WERI-Rb-1 (cell line): ENCODE data around the gene MUC5B.
A peak's percentile ranks its signal among the peaks of the same experiment; 100 is the strongest.

Source experiments
- DNase-seq: peaks from one replicate; pipeline ENCODE4 v3.0.0-alpha.2; 2020
- H3K27ac ChIP-seq: fragments of 250-450 bp; sonication (Bioruptor Pico); 2 replicates; pipeline ENCODE4 v1.5.1; 2020; ENCODE audit warnings: mild to moderate bottlenecking, moderate library complexity
- H3K27me3 ChIP-seq: fragments of 250-450 bp; sonication (Bioruptor Pico); 2 replicates; pipeline ENCODE4 v1.5.1; 2021; ENCODE audit warnings: mild to moderate bottlenecking, low read depth, moderate library complexity; ENCODE audit not compliant: insufficient read depth, severe bottlenecking
- H3K36me3 ChIP-seq: fragments of 250-450 bp; sonication (Bioruptor Pico); 2 replicates; pipeline ENCODE4 v1.5.1; 2020; ENCODE audit warnings: mild to moderate bottlenecking, moderate library complexity
- H3K4me3 ChIP-seq: 2 replicates; pipeline ENCODE4 v1.5.1; 2011; ENCODE audit warnings: low read depth, mild to moderate bottlenecking, control low read depth, low read length
- H3K9me3 ChIP-seq: fragments of 250-450 bp; sonication (Bioruptor Pico); 2 replicates; pipeline ENCODE4 v1.5.1; 2021; ENCODE audit warnings: mild to moderate bottlenecking, moderate library complexity; ENCODE audit not compliant: severe bottlenecking
- TF ChIP-seq, protein P1 (sequence below): IDR thresholded peaks from 2 replicates; pipeline ENCODE4 v1.5.1; 2011; ENCODE audit warnings: low read depth, mild to moderate bottlenecking, control low read depth, inconsistent platforms, low read length

MUC5B gene

DNA sequence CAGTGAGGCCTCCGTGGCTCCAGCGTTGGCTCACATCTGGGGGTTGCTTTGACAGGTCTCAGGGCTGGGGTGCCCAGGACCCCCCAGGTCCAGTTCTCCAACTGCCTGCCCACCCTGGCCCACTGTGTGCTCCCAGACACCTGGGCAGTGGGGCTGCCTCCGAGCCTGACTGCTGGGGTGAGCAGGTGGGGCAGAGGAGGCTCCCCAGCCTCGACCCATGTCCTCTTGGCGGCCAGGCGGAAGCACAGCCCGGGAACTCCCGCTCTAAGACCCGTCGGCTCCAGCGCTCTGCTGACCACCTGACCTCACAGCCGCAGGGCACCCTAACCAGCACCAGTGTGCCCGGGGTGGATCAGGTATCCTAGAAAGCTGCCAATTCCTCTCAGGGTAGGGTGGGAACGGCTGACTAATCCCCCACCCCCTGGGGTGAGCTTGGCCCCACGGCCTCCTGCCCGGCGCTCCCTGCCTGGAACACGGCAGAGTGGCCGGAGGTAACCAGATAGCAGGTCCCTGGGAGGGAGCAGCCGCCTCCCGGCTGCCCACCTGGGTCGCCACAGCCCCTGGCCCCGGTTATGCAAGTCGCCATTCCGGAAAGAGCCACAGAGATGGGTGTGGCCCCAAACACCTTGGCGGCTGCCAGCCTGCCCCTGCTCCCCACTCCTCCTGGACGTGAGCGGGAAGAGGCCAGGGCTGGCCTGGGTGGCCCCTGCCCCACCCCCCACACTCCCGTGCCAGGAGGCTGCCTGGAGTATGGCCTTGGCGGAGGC lies 19.2 kb upstream of the MUC5B start:
- DNase-seq = peak; percentile 14
- no peaks in the 10 kb centered on the region for H3K27me3 ChIP-seq
- no peaks in the 10 kb centered on the region for H3K9me3 ChIP-seq
- no peak overlapping the region for H3K4me3 ChIP-seq
- TF ChIP-seq, protein P1, sequence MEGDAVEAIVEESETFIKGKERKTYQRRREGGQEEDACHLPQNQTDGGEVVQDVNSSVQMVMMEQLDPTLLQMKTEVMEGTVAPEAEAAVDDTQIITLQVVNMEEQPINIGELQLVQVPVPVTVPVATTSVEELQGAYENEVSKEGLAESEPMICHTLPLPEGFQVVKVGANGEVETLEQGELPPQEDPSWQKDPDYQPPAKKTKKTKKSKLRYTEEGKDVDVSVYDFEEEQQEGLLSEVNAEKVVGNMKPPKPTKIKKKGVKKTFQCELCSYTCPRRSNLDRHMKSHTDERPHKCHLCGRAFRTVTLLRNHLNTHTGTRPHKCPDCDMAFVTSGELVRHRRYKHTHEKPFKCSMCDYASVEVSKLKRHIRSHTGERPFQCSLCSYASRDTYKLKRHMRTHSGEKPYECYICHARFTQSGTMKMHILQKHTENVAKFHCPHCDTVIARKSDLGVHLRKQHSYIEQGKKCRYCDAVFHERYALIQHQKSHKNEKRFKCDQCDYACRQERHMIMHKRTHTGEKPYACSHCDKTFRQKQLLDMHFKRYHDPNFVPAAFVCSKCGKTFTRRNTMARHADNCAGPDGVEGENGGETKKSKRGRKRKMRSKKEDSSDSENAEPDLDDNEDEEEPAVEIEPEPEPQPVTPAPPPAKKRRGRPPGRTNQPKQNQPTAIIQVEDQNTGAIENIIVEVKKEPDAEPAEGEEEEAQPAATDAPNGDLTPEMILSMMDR = no peak
- no peak overlapping the region for H3K27ac ChIP-seq
- H3K36me3 ChIP-seq = no peaks in the 10 kb centered on the region

DNA sequence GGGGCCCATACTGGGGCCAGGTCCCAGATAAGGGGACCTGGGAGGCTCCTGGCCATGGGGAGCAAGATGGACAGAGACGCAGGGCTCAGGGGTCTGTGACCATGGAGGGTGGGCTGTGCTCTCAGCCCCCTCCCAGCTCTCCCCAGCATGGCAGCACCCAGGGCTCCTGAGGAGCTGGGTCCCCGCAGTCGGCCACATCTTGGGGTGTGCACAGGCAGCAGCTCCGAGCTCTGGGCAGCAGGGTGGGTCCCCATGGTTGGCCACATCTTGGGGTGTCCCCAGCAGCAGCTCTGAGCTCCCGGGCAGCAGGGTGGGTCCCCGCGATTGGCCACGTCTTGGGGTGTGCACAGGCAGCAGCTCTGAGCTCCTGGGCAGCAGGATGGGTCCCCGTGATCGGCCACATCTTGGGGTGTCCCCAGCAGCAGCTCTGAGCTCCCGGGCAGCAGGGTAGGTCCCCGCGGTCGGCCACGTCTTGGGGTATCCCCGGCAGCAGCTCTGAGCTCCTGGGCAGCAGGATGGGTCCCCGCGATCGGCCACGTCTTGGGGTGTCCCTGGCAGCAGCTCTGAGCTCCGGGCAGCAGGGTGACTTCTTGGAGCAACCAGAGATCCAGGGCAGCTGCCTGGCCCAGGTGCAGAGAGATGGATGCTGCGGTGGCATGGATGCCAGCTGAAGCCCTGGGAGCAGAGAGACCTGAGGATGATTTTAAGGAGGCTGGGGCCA lies 18.3 kb upstream of the MUC5B start:
- Histone ChIP-seq H3K9me3 (no peaks in the 10 kb centered on the region), H3K36me3 (no peaks in the 10 kb centered on the region), H3K4me3 (no peak overlapping the region), H3K27ac (no peak overlapping the region), H3K27me3 (no peaks in the 10 kb centered on the region)
- TF ChIP-seq, protein P1 = no peak
- no peak for DNase-seq

DNA sequence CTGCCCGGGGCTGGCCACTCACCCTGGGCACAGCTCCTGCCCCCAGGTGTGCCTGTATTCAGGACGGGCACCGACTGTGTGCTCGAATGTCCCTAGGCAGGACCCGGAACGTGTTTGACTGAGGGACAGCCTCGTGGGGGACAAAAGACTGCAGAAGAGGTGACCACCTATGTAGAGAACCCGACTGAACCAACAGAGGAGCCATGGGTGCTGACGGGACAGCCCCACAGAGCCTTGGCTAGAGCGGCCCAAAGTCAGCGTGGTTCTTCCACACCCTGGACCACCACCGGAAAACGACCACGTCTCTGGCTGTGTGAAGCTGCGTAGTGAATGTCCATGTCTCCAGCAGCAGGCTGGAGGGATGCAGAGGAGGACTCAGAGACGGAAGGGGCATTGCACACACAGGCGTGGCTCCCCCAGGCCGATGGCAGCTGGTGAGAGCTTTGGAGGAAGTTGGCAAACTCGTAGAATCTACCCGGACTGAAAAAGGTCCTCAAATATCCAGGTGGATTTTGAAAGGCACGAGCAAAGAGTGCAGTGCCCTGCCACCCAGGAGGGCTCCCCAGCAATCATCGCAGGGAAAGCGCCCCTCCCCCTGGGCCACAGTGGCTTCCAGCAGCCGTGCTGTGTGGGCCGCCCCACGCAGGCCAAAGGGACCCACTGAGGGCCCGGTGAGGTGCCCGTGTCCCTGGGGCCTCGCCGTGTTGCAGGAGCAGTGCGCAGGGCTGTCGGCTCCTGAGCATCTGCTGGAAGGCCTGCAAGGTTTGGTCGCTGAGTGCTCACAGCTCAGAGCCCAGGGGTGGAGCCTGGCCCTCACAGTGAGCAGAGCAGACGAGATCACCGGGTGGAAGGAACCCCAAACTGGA lies 17.5 kb upstream of the MUC5B start:
- peak; percentile 4 for DNase-seq
- Histone ChIP-seq H3K27ac (no peak overlapping the region), H3K27me3 (no peaks in the 10 kb centered on the region), H3K4me3 (no peak overlapping the region), H3K9me3 (no peaks in the 10 kb centered on the region), H3K36me3 (no peaks in the 10 kb centered on the region)
- TF ChIP-seq, protein P1 = no peak

DNA sequence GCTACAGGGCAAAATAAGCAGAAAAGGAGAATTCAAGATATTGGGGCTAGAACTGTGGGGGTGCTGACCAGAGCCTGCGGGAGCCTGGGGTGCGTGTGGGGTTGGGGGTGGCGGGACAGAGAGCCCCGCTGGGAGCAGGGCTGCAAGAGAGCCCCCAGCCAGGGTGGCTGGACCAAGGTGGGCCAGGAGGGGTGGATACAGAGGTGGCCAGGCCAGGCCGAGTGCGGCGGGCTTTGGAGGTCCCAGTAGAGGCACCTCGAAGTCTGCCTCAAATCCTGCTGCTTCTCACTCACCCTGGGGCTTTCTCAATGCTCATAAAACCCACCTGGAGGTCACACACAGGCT lies 16.9 kb upstream of the MUC5B start:
- Histone ChIP-seq H3K4me3 (no peak overlapping the region), H3K9me3 (no peaks in the 10 kb centered on the region), H3K27me3 (no peaks in the 10 kb centered on the region), H3K36me3 (no peaks in the 10 kb centered on the region), H3K27ac (no peak overlapping the region)
- TF ChIP-seq, protein P1 = no peak
- DNase-seq = no peak

DNA sequence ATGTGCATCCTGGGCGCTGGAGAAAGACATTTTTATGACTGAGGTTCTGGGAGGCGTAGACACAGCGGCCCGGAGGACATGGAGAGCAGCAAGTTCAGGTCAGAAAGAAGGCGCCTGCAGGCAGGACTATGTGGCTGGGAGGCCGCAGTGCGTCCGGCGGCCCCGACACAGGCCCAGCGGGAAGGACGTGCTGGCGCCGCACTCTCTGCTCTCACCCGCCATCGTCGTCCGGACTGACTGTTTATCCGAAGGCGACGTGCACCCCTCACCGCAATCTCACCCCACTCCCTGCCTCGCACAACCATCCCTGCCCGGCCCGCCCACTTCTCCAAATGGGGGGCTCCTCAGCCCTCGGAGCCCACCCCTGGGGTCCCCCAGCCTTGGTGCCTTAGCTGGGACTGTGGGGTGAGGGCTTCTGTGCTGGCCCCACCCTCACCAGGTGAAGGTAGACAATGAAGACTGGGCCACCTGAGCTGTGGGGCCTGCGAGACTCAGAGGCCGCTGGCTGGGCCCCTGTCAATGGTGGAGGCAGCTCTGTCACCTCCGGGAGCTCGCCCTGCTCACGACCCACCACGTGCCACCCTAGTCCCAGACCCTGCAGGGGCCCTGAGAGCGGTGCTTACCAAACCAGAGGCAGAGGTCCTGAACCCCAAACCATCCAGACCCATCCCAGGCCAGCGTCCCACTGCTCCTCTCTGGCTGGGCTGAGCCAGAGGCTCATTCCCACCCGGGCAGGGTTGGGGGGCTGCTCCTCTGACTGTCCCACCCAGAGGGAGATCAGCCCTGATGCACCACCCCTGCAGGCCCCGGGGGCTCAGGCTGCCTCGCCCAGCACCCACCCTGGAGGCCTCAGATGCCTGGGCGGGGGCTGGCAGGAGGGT lies 16.2 kb upstream of the MUC5B start:
- Histone ChIP-seq H3K36me3 (no peaks in the 10 kb centered on the region), H3K27ac (no peak overlapping the region), H3K9me3 (peaks cover 4% of the 10 kb centered on the region), H3K27me3 (no peaks in the 10 kb centered on the region), H3K4me3 (no peak overlapping the region)
- TF ChIP-seq, protein P1 = no peak
- peak; percentile 4 for DNase-seq
